Parathyroid adenoma (tissue), 2 donors: ENCODE results near the gene TOR3A.

ENCODE experiments used
- H2AFZ ChIP-seq: fragments of 300-600 bp; sonication (generic); one replicate; pipeline ENCODE4 v1.7.0; 2017; ENCODE audit warnings: antibody characterized with exemption, mild to moderate bottlenecking
- H3K27ac ChIP-seq: fragments of 300-600 bp; sonication (generic); one replicate; pipeline ENCODE4 v1.7.0; 2017
- H3K27me3 ChIP-seq: fragments of 300-600 bp; sonication (generic); one replicate; pipeline ENCODE4 v1.7.0; 2017; ENCODE audit warnings: low read length; ENCODE audit not compliant: control insufficient read depth, insufficient read depth
- H3K36me3 ChIP-seq: fragments of 300-600 bp; sonication (generic); one replicate; pipeline ENCODE4 v1.7.0; 2017; ENCODE audit warnings: low read length; ENCODE audit not compliant: control insufficient read depth, insufficient read depth
- H3K4me1 ChIP-seq: fragments of 300-600 bp; sonication (generic); one replicate; pipeline ENCODE4 v1.7.0; 2017; ENCODE audit warnings: control low read depth
- H3K4me2 ChIP-seq: fragments of 300-600 bp; sonication (generic); one replicate; pipeline ENCODE4 v1.7.0; 2017; ENCODE audit warnings: low read length
- H3K4me3 ChIP-seq: fragments of 300-600 bp; sonication (generic); one replicate; pipeline ENCODE4 v1.7.0; 2017; ENCODE audit warnings: low read depth, low read length
- H3K79me2 ChIP-seq: fragments of 300-600 bp; sonication (generic); one replicate; pipeline ENCODE4 v1.7.0; 2017; ENCODE audit warnings: control low read depth
- H3K9ac ChIP-seq: fragments of 300-600 bp; sonication (generic); one replicate; pipeline ENCODE4 v1.7.0; 2017; ENCODE audit warnings: mild to moderate bottlenecking
- H3K9me3 ChIP-seq: fragments of 300-600 bp; sonication (generic); one replicate; pipeline ENCODE4 v1.7.0; 2017; ENCODE audit warnings: low read length; ENCODE audit not compliant: control insufficient read depth
- TF ChIP-seq, protein P1 (sequence below): fragments of 300-600 bp; sonication (generic); IDR thresholded peaks from one replicate; pipeline ENCODE4 v1.7.0; 2017; ENCODE audit warnings: antibody characterized with exemption, mild to moderate bottlenecking
- donor health status: primary hyperparathyroidism.

TOR3A gene

DNA sequence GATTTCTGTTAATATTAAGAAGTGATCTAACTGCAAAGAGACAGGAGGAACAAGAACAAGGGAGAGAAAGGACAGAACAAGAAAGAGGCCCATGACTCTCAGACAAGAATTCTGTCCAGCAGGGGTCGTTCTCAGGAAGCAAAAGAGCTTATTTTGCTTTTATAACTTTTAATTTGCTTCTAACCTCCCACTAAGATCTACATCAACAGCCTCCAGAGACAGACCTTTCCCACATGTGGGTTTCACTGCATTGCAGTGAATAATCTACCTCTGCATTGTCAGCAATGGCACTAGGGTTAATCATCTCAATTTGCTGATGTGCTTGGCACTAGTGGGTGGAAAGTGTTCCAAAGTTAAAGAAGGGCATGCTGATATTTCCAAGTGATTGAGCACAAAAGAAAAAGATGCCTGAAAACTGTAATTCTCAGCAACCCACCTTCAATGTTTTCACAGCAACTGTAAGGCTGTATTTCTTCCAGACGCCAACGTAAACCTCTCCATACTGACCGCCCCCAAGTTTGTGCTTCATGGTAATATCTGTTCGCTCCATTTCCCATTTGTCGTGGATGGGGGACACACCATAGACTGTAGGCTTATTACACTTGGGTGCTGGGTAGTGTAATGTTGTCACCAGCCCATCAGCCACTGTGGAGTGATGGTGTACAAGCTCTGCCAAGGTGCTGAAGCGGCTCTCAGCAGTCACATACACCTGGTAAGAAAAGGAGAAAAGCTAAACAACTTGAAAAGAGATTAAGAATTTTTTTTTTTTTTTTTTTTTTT is 39.5 kb downstream of the TOR3A start:
- no peak overlapping the region for H3K4me2 ChIP-seq
- H3K27ac ChIP-seq, result no peak overlapping the region
- no peak overlapping the region for H3K9ac ChIP-seq
- TF ChIP-seq, protein P1, sequence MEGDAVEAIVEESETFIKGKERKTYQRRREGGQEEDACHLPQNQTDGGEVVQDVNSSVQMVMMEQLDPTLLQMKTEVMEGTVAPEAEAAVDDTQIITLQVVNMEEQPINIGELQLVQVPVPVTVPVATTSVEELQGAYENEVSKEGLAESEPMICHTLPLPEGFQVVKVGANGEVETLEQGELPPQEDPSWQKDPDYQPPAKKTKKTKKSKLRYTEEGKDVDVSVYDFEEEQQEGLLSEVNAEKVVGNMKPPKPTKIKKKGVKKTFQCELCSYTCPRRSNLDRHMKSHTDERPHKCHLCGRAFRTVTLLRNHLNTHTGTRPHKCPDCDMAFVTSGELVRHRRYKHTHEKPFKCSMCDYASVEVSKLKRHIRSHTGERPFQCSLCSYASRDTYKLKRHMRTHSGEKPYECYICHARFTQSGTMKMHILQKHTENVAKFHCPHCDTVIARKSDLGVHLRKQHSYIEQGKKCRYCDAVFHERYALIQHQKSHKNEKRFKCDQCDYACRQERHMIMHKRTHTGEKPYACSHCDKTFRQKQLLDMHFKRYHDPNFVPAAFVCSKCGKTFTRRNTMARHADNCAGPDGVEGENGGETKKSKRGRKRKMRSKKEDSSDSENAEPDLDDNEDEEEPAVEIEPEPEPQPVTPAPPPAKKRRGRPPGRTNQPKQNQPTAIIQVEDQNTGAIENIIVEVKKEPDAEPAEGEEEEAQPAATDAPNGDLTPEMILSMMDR, result peak; percentile 38
- no peaks in the 10 kb centered on the region for H3K9me3 ChIP-seq
- H3K4me3 ChIP-seq, result no peak overlapping the region
- no peaks in the 10 kb centered on the region for H3K36me3 ChIP-seq
- no peaks in the 10 kb centered on the region for H3K27me3 ChIP-seq
- H3K79me2 ChIP-seq, result no peaks in the 10 kb centered on the region
- no peak overlapping the region for H2AFZ ChIP-seq
- no peaks in the 10 kb centered on the region for H3K4me1 ChIP-seq

DNA sequence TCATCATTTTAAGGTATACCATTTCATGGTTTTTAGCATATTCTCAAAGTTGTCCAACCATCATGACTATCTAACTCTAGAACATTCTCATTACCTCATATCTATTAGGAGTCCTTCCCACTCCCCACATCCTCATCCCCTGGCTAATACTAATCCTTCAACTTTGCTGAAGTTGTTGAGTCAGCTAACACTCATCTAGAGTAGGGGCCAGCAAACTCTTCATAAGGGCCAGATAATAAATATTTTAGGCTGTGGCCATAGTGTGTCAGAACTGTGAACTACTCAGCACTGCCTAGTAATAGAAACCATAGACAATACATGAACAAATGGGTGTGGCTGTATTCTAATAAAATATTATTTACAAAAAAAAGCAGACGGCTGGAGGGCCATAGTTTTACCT is 43.0 kb downstream of the TOR3A start:
- Histone ChIP-seq H3K79me2 (no peaks in the 10 kb centered on the region), H3K27me3 (no peaks in the 10 kb centered on the region), H2AFZ (no peak overlapping the region), H3K4me1 (no peaks in the 10 kb centered on the region), H3K4me3 (no peak overlapping the region), H3K9me3 (no peaks in the 10 kb centered on the region), H3K4me2 (no peak overlapping the region), H3K36me3 (no peaks in the 10 kb centered on the region), H3K9ac (no peak overlapping the region), H3K27ac (no peak overlapping the region)
- TF ChIP-seq, protein P1, result no peak

DNA sequence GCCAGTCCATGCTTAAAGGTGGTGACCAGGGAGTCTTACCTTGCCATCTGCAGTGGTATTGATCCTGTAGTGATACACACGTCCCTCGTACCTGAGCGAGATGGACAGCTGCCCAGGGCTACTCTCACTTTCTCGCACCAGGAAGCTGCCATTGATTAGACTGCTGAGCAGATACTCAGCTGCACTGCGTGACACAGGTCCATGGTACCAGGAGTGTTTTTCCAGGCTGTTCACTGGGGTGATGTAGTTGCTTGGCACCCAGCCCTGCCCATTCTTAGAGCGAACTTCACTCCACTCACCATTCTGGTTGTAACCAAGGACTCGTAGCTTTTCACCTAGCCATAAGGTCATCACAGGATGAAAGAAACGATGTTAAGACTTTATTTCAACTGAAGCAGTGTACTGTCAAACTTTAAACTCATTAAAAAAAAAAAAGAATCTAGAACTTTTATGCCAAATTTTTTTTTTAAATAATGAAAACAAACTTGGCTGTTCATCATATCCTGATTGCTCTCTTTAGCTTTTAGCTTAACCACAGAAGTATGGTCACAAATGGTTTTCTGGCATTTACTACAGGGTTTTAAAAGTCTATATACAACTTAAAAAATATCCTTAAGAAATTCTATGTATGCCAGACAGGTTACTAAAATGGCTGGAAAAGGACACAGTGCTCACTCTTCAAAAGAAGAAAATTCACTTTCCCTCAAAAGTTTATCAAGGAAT is 44.6 kb downstream of the TOR3A start:
- H3K9me3 ChIP-seq, result no peaks in the 10 kb centered on the region
- no peaks in the 10 kb centered on the region for H3K27me3 ChIP-seq
- no peak overlapping the region for H3K27ac ChIP-seq
- no peaks in the 10 kb centered on the region for H3K36me3 ChIP-seq
- no peak overlapping the region for H2AFZ ChIP-seq
- H3K9ac ChIP-seq, result no peak overlapping the region
- no peak overlapping the region for H3K4me2 ChIP-seq
- no peak overlapping the region for H3K4me3 ChIP-seq
- no peaks in the 10 kb centered on the region for H3K4me1 ChIP-seq
- TF ChIP-seq, protein P1, result no peak
- H3K79me2 ChIP-seq, result no peaks in the 10 kb centered on the region

DNA sequence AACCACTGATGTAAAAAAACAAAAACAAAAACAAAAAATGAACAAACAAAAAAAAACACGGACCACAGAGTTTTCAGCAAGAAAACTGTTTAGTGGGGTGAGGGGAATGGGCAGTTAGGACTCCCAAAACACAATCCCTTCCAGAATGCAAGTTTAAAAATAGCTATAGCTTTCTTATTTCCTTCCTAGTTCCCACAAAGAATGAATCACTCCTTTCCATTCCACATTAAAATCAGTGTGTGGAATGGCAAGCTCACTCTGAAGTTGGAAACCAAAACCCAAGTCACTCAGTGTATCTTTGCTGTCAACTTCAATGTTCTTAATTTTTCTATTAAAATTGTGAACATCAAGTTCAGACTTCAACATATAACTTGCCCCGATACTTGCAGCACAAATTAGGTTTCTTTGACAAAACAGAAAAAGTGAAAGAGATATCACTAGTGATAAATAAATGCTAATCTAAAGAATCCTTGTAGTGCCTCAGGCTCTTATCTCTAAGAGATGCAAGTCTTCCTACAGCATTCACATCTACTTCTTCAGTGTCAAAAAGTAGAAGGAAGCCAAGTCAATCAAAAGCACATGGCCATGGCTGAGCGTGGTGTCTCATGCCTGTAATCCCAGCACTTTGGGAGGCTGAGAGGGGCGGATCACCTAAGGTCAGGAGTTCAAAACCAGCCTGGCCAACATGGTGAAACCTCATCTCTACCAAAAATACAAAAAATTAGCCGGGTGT is 45.5 kb downstream of the TOR3A start:
- TF ChIP-seq, protein P1, result no peak
- Histone ChIP-seq H3K27ac (no peak overlapping the region), H3K9me3 (no peaks in the 10 kb centered on the region), H2AFZ (no peak overlapping the region), H3K36me3 (no peaks in the 10 kb centered on the region), H3K4me2 (no peak overlapping the region), H3K27me3 (no peaks in the 10 kb centered on the region), H3K79me2 (no peaks in the 10 kb centered on the region), H3K4me3 (no peak overlapping the region), H3K9ac (no peak overlapping the region), H3K4me1 (no peaks in the 10 kb centered on the region)
